ENCODE results near the gene NUCB1.

DNA sequence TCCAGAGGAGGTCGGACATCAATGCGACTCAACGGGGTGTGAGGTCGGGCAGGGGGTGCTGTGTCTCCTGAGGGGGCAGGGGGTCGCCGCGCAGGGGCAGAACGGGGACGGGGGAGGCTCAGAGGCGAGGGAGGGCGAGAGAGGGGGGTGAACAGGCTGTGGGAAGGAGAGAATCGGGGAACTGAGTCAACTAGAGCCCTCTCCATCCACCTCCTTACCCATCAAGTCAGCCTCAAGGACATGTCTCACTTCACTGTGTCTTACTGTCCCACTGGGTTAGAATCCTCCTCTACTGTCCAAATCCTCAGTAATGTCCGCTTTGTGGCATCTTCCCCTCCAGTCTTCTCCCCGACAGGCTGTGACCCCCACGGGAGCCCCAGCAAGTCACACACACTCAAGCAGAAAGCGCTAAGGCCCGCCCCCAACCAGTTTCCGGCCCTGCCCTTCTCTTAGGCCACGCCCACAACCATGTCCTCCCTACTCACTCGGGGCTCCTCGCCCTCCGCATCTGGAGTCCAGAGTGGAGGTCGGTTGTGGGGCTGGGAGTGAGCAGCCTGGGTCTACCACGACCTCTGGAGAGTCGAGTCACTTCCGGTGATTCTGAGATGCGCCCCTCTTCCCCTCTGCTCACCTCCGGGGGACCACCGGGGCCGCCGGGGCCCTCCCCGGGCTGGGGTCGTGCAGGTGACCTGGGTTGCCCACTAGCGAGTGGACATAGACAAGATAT lies 41.0 kb upstream of the NUCB1 start:
- no peak for TF ChIP-seq EZH2 (IDR thresholded peaks at IDR 0.05; ENCODE audit: insufficient read depth, low read length)
- TF ChIP-seq, protein P1, sequence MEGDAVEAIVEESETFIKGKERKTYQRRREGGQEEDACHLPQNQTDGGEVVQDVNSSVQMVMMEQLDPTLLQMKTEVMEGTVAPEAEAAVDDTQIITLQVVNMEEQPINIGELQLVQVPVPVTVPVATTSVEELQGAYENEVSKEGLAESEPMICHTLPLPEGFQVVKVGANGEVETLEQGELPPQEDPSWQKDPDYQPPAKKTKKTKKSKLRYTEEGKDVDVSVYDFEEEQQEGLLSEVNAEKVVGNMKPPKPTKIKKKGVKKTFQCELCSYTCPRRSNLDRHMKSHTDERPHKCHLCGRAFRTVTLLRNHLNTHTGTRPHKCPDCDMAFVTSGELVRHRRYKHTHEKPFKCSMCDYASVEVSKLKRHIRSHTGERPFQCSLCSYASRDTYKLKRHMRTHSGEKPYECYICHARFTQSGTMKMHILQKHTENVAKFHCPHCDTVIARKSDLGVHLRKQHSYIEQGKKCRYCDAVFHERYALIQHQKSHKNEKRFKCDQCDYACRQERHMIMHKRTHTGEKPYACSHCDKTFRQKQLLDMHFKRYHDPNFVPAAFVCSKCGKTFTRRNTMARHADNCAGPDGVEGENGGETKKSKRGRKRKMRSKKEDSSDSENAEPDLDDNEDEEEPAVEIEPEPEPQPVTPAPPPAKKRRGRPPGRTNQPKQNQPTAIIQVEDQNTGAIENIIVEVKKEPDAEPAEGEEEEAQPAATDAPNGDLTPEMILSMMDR (IDR thresholded peaks at IDR 0.05; ENCODE audit: insufficient read depth, low read depth, low read length) = no peak
